Thymus (tissue), 11 donors: ENCODE measurements around the gene USP20. TPM values are rescaled to one million over a fixed set of nuclear protein-coding genes. Genes with fewer than 3 reads are reported as not detected.
"Not testable (repeated sequence)": the region's sequence is repeated elsewhere in the genome, so short reads cannot be mapped to it uniquely, and the experiment has no call there.

ENCODE experiments used
- DNase-seq, 9 donors: peaks; one replicate each; pipeline ENCODE4 v3.0.0-alpha.2; 2013; ENCODE audit warnings: low spot score in 9 of 9, low read depth in 6 of 9, missing footprints in 1 of 9
- H3K27ac ChIP-seq, 2 donors: one replicate each; pipeline ENCODE4 v1.5.1; 2013; ENCODE audit warnings: control low read depth in 1 of 2, low read depth in 1 of 2, low read length in 1 of 2, mild to moderate bottlenecking in 1 of 2, moderate library complexity in 1 of 2
- H3K27me3 ChIP-seq, 2 donors: one replicate each; pipeline ENCODE4 v1.5.1; 2013; ENCODE audit warnings: low read length in 1 of 2; ENCODE audit not compliant: control insufficient read depth in 2 of 2, insufficient read depth in 1 of 2
- H3K36me3 ChIP-seq, 2 donors: one replicate each; pipeline ENCODE4 v1.5.1; 2013; ENCODE audit warnings: low read length in 1 of 2, mild to moderate bottlenecking in 1 of 2, moderate library complexity in 1 of 2; ENCODE audit not compliant: control insufficient read depth in 2 of 2, insufficient read depth in 2 of 2
- H3K4me1 ChIP-seq, 2 donors: one replicate each; pipeline ENCODE4 v1.5.1; 2013; ENCODE audit warnings: low read length in 2 of 2; ENCODE audit not compliant: control insufficient read depth in 2 of 2, insufficient read depth in 2 of 2
- H3K4me3 ChIP-seq, 2 donors: one replicate each; pipeline ENCODE4 v1.5.1; 2013; ENCODE audit warnings: low read length in 2 of 2, control low read depth in 1 of 2, mild to moderate bottlenecking in 1 of 2
- H3K9me3 ChIP-seq, 2 donors: one replicate each; pipeline ENCODE4 v1.5.1; 2013; ENCODE audit warnings: low read length in 1 of 2, mild to moderate bottlenecking in 1 of 2; ENCODE audit not compliant: control insufficient read depth in 2 of 2, insufficient read depth in 1 of 2
- WGBS: extraction: QIAGEN DNeasy Blood & Tissue Kit; methylation state at CpG from one replicate; pipeline ENCODE4 v1.1.7; 2013; 5-methylcytosine and 5-hydroxymethylcytosine counted together
- polyA plus RNA-seq: library from polyadenylated mRNA; stranded (reverse); fragments of 200-250 nt; gene quantifications from one replicate; pipeline ENCODE4 v1.2.3, GENCODE V29; 2013
- total RNA-seq: library from RNA; stranded (reverse); fragments of 120-200 nt; gene quantifications from one replicate; pipeline ENCODE4 v1.2.4, GENCODE V29; 2013
- donor health status: healthy.

Gene USP20
- total and polyA plus RNA-seq, 2 donors: 30.4 to 175 TPM

- Histone ChIP-seq H3K27ac (peak overlapping the region; percentile 97 to 98), H3K36me3 (peaks cover 7 to 38% of the 10 kb centered on the region in 2 donors), H3K4me1 (peaks cover 37 to 90% of the 10 kb centered on the region in 2 donors), H3K4me3 (peak overlapping the region; percentile 52 to 84), H3K27me3 (no peaks in the 10 kb centered on the region), H3K9me3 (no peaks in the 10 kb centered on the region)
- WGBS: 41% methylated on average over 37 of the region's 37 CpGs
- DNase-seq: peak in 6 of 9 donors; percentile 58 to 91 (median 75)
These were observed 54.9 kb downstream of the USP20 start for GRCh38 chr9:129889941-129890717.

- Histone ChIP-seq H3K4me1 (peaks cover 42 to 92% of the 10 kb centered on the region in 2 donors), H3K4me3 (peak overlapping the region; percentile 52 to 84), H3K27ac (peak overlapping the region; percentile 97 to 98), H3K36me3 (peaks cover 7 to 43% of the 10 kb centered on the region in 2 donors)
- WGBS: 46% methylated on average over 14 of the region's 14 CpGs
- H3K27me3 ChIP-seq, DNase-seq, H3K9me3 ChIP-seq: not testable (repeated sequence)
These were observed 55.6 kb downstream of the USP20 start for GRCh38 chr9:129890718-129891299.

- no peaks in the 10 kb centered on the region for H3K9me3 ChIP-seq
- H3K4me1 ChIP-seq: peaks cover 46 to 92% of the 10 kb centered on the region in 2 donors
- peaks cover 7 to 48% of the 10 kb centered on the region in 2 donors for H3K36me3 ChIP-seq
- H3K4me3 ChIP-seq: peak overlapping the region; percentile 32 to 84
- 13% methylated on average over 4 of the region's 4 CpGs for WGBS
- peak in 2 of 9 donors; percentile 46 to 73 for DNase-seq
- peak overlapping the region; percentile 97 to 98 for H3K27ac ChIP-seq
- H3K27me3 ChIP-seq: no peaks in the 10 kb centered on the region
These were observed 56.3 kb downstream of the USP20 start for GRCh38 chr9:129891569-129891968.

- DNase-seq: peak in 8 of 9 donors; percentile 47 to 89 (median 74)
- Histone ChIP-seq H3K27me3 (no peaks in the 10 kb centered on the region), H3K27ac (peak overlapping the region; percentile 96 to 97), H3K4me3 (peak overlapping the region in 1 of 2 donors; percentile 23), H3K9me3 (peaks cover 0 to 3% of the 10 kb centered on the region in 2 donors), H3K36me3 (peaks cover 21 to 66% of the 10 kb centered on the region in 2 donors), H3K4me1 (peaks cover 45 to 84% of the 10 kb centered on the region in 2 donors)
- 9% methylated on average over 9 of the region's 9 CpGs for WGBS
These were observed 59.0 kb downstream of the USP20 start for GRCh38 chr9:129894120-129894823.

GRCh38 chr9:129895376-129896268 lies 60.4 kb downstream of the USP20 start:
- Histone ChIP-seq H3K36me3 (peaks cover 27 to 71% of the 10 kb centered on the region in 2 donors), H3K4me1 (peaks cover 37 to 79% of the 10 kb centered on the region in 2 donors), H3K9me3 (peaks cover 0 to 3% of the 10 kb centered on the region in 2 donors), H3K27ac (peak overlapping the region; percentile 94 to 97), H3K4me3 (peak overlapping the region in 1 of 2 donors; percentile 5), H3K27me3 (no peaks in the 10 kb centered on the region)
- DNase-seq: peak in 5 of 9 donors; percentile 50 to 83 (median 61)
- 62% methylated on average over 17 of the region's 17 CpGs for WGBS

- peak overlapping the region; percentile 81 to 85 for H3K27ac ChIP-seq
- H3K36me3 ChIP-seq: peaks cover 37 to 80% of the 10 kb centered on the region in 2 donors
- DNase-seq: no peak
These were observed 62.0 kb downstream of the USP20 start for GRCh38 chr9:129897263-129897662.

GRCh38 chr9:129898185-129898584 lies 62.9 kb downstream of the USP20 start:
- Histone ChIP-seq H3K4me3 (no peak overlapping the region), H3K27ac (peak overlapping the region in 1 of 2 donors; percentile 25), H3K36me3 (peaks cover 46 to 81% of the 10 kb centered on the region in 2 donors), H3K4me1 (peaks cover 27 to 73% of the 10 kb centered on the region in 2 donors), H3K27me3 (no peaks in the 10 kb centered on the region), H3K9me3 (peaks cover 0 to 3% of the 10 kb centered on the region in 2 donors)
- DNase-seq: no peak
- WGBS: 97% methylated on average over 8 of the region's 8 CpGs

More at GRCh38 chr9:129897263-129897662, 62.0 kb downstream of the USP20 start:
- H3K27me3 ChIP-seq: no peaks in the 10 kb centered on the region
- no peak overlapping the region for H3K4me3 ChIP-seq
- WGBS: 88% methylated on average over 6 of the region's 6 CpGs
- peaks cover 0 to 3% of the 10 kb centered on the region in 2 donors for H3K9me3 ChIP-seq
- H3K4me1 ChIP-seq: peaks cover 30 to 71% of the 10 kb centered on the region in 2 donors

- Histone ChIP-seq H3K9me3 (peaks cover 0 to 3% of the 10 kb centered on the region in 2 donors), H3K36me3 (peaks cover 56 to 90% of the 10 kb centered on the region in 2 donors), H3K4me3 (no peak overlapping the region), H3K4me1 (peaks cover 24 to 71% of the 10 kb centered on the region in 2 donors), H3K27me3 (no peaks in the 10 kb centered on the region), H3K27ac (no peak overlapping the region)
- 97% methylated on average over 2 of the region's 2 CpGs for WGBS
- DNase-seq: no peak
These were observed 64.4 kb downstream of the USP20 start for GRCh38 chr9:129899620-129900019.
